HG03521 (cell line): Measurements from ENCODE around the gene SPECC1.
"Not testable (repeated sequence)": the region's sequence is repeated elsewhere in the genome, so short reads cannot be mapped to it uniquely, and the experiment has no call there.

ENCODE experiments used
- ATAC-seq: cut with Tn5 transposase; IDR thresholded peaks from one replicate; pipeline ENCODE4 v1.9.1; 2021; ENCODE audit warnings: mild to moderate bottlenecking, moderate library complexity; ENCODE audit not compliant: unreplicated experiment

SPECC1 gene

GRCh38 chr17:20092261-20092867 lies 83.2 kb downstream of the SPECC1 start:
- no peak for ATAC-seq

GRCh38 chr17:20092973-20093626 lies 83.9 kb downstream of the SPECC1 start:
- ATAC-seq = no peak

- ATAC-seq = no peak
These were observed 85.6 kb downstream of the SPECC1 start for GRCh38 chr17:20094777-20095176.

- ATAC-seq = no peak
These were observed 86.3 kb downstream of the SPECC1 start for GRCh38 chr17:20095336-20096080.

- ATAC-seq = no peak
These were observed 87.3 kb downstream of the SPECC1 start for GRCh38 chr17:20096430-20096829.

GRCh38 chr17:20097330-20097729 lies 88.2 kb downstream of the SPECC1 start:
- ATAC-seq = no peak

- ATAC-seq = no peak
These were observed 89.2 kb downstream of the SPECC1 start for GRCh38 chr17:20098314-20098713.

GRCh38 chr17:20100806-20101205 lies 91.6 kb downstream of the SPECC1 start:
- not testable (repeated sequence) for ATAC-seq

- no peak for ATAC-seq
These were observed 94.6 kb downstream of the SPECC1 start for GRCh38 chr17:20103454-20104446.

GRCh38 chr17:20105539-20106280 lies 96.6 kb downstream of the SPECC1 start:
- ATAC-seq = no peak

- not testable (repeated sequence) for ATAC-seq
These were observed 97.3 kb downstream of the SPECC1 start for GRCh38 chr17:20106446-20106845.

GRCh38 chr17:20109076-20109475 lies 99.9 kb downstream of the SPECC1 start:
- no peak for ATAC-seq

GRCh38 chr17:20111538-20111937 lies 102.4 kb downstream of the SPECC1 start:
- no peak for ATAC-seq

- no peak for ATAC-seq
These were observed 105.3 kb downstream of the SPECC1 start for GRCh38 chr17:20114466-20114865.

GRCh38 chr17:20116683-20117309 lies 107.6 kb downstream of the SPECC1 start:
- no peak for ATAC-seq

- no peak for ATAC-seq
These were observed 109.1 kb downstream of the SPECC1 start for GRCh38 chr17:20118280-20118679.

- no peak for ATAC-seq
These were observed 111.7 kb downstream of the SPECC1 start for GRCh38 chr17:20120836-20121235.

GRCh38 chr17:20121359-20122253 lies 112.4 kb downstream of the SPECC1 start:
- no peak for ATAC-seq
